ENCODE results near the gene CABP7. TPM values are rescaled to one million over a fixed set of nuclear protein-coding genes. Genes with fewer than 3 reads are reported as not detected.

The CABP7 gene
- total RNA-seq, 1 donor from 2014 or later: 2.9 TPM

- DNase-seq (ENCODE audit: low spot score): peak; percentile 83
Measured at GRCh38 chr22:29772170-29772641, 52.4 kb downstream of the CABP7 start.

- no peak for DNase-seq (ENCODE audit: low spot score)
Measured at GRCh38 chr22:29773233-29773632, 53.4 kb downstream of the CABP7 start.

DNA sequence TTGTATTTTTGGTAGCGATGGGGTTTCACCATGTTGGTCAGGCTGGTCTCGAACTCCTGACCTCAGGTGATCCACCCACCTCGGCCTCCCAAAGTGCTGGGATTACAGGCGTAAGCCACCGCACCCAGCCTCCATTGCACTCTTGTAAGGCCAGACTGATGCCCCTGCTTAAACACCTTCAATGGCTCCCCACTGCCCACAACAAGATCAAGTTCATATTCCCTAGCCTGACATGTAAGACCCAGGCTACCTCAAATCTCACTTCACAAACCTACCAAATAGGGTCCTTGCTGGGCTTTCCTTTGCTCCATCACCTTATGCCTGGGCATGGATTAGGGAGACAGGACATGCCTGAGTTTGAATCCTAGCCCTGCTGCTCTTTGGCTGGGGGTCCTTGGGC lies 60.4 kb downstream of the CABP7 start:
- DNase-seq (ENCODE audit: low spot score): no peak

DNA sequence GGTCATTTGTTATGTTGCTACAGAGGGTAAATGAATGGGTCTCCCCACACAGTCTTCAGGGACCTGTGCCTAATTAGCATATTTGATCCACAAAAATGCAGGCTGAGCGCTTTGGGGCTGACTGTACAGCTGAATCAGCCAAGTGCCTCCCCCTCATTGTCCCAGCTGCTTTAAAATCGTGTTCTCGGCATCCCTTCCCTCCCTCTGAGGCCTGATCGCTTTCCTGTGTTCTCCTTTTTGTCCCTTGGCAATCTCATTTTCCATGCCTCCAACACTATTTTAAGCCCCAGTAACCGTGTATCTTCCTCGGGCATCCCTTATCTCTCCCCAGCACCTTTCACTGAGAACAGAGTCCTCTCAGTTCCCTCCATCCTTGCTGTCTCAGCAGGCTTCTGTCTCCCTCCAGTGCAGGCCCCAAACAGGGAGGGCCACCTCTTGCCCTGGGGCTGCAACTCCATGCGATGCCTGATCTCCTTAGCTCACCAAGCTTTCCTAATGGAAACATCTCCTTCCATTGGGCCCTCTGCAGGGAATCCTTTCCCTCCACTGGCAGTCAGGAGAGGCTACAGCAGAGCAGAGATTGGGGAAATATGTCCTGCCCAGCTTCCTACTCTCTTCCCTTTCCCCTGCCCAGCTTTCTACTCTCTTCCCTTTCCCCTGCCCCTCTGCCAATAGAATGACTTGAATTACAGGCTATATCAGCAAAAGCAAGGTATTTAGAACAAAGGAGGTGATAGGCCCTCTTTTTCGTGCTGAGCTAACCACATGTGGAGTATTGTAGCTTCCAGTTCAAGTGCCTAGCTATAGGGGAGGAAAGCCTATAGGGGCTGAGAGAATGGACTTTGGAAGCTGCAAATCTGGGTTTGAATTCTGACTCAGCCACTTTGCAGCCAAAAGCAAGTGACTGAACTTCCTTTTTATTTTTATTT lies 61.2 kb downstream of the CABP7 start:
- no peak for DNase-seq (ENCODE audit: low spot score)

Other genes with a start within 250 kb of the CABP7 start
- gene NEFH, start 239.8 kb upstream of the CABP7 start, total RNA-seq (ENCODE audit: insufficient read depth, low replicate concordance): 0.72 TPM
- 26.5 TPM for gene THOC5, start 166.2 kb upstream of the CABP7 start, total RNA-seq (ENCODE audit: insufficient read depth, low replicate concordance)
- gene NIPSNAP1, start 138.9 kb upstream of the CABP7 start, total RNA-seq (ENCODE audit: insufficient read depth, low replicate concordance): 30.1 TPM
- 25.5 TPM for gene NF2, start 116.4 kb upstream of the CABP7 start, total RNA-seq (ENCODE audit: insufficient read depth, low replicate concordance)
- gene ZMAT5, start 47.0 kb downstream of the CABP7 start, total RNA-seq (ENCODE audit: insufficient read depth, low replicate concordance): 8.4 TPM
- 37.6 TPM for gene UQCR10, start 47.4 kb downstream of the CABP7 start, total RNA-seq (ENCODE audit: insufficient read depth, low replicate concordance)
- gene ASCC2, start 118.3 kb downstream of the CABP7 start, total RNA-seq (ENCODE audit: insufficient read depth, low replicate concordance): 15.9 TPM
- 71.7 TPM for gene MTMR3, start 163.2 kb downstream of the CABP7 start, total RNA-seq (ENCODE audit: insufficient read depth, low replicate concordance)